DMS79 (cell line): ENCODE data around the gene MEIOB.
A peak's percentile ranks its signal among the peaks of the same experiment; 100 is the strongest.

Experiments
- DNase-seq: peaks from one replicate; lab custom pipeline; 2025; lab: John Stamatoyannopoulos, UW

Gene MEIOB

GRCh38 chr16:1831186-1832075 lies 40.5 kb downstream of the MEIOB start:
- no peak for DNase-seq

GRCh38 chr16:1830213-1830612 lies 41.8 kb downstream of the MEIOB start:
- no peak for DNase-seq

GRCh38 chr16:1828645-1829410 lies 43.1 kb downstream of the MEIOB start:
- no peak for DNase-seq

- DNase-seq: peak; percentile 70
Observed at GRCh38 chr16:1826691-1827573, 45.0 kb downstream of the MEIOB start, which contains the start of the genes FAHD1 and HAGH. Gene FAHD1, plus strand, starts transcription at chr16:1827206. Its CDS starts 33 bp downstream, at chr16:1827239. Gene HAGH, minus strand, starts transcription at chr16:1826825. Its CDS starts 38 bp downstream, at chr16:1826787.

GRCh38 chr16:1825864-1826690 lies 45.9 kb downstream of the MEIOB start:
- DNase-seq: no peak

GRCh38 chr16:1825381-1825863 lies 46.5 kb downstream of the MEIOB start:
- DNase-seq: no peak

GRCh38 chr16:1823821-1824220 lies 48.1 kb downstream of the MEIOB start:
- no peak for DNase-seq

GRCh38 chr16:1822801-1823200 lies 49.2 kb downstream of the MEIOB start:
- no peak for DNase-seq

GRCh38 chr16:1821861-1822611 lies 49.9 kb downstream of the MEIOB start:
- no peak for DNase-seq

- no peak for DNase-seq
Observed at GRCh38 chr16:1820946-1821290, 51.0 kb downstream of the MEIOB start.

- DNase-seq: no peak
Observed at GRCh38 chr16:1820096-1820945, 51.6 kb downstream of the MEIOB start.

GRCh38 chr16:1819611-1820010 lies 52.4 kb downstream of the MEIOB start:
- no peak for DNase-seq

GRCh38 chr16:1818873-1819525 lies 53.0 kb downstream of the MEIOB start:
- no peak for DNase-seq

- no peak for DNase-seq
Observed at GRCh38 chr16:1818204-1818872, 53.6 kb downstream of the MEIOB start.

GRCh38 chr16:1817716-1818115 lies 54.2 kb downstream of the MEIOB start:
- no peak for DNase-seq

GRCh38 chr16:1817276-1817589 lies 54.7 kb downstream of the MEIOB start:
- DNase-seq: no peak

- no peak for DNase-seq
Observed at GRCh38 chr16:1816396-1817275, 55.3 kb downstream of the MEIOB start.
